Lower leg skin (tissue), 4 donors: Measurements from ENCODE around the gene WARS2. TPM values are rescaled to one million over a fixed set of nuclear protein-coding genes. Genes with fewer than 3 reads are reported as not detected.

Experiments
- DNase-seq, 2 donors: peaks; one replicate each; pipeline ENCODE4 v3.0.0-alpha.2; 2019; ENCODE audit warnings: low spot score in 2 of 2
- H3K4me3 ChIP-seq: fragments of 200-600 bp; sonication (generic); 2 replicates; pipeline ENCODE4 v1.5.1; 2017; ENCODE audit warnings: mild to moderate bottlenecking, low read depth; ENCODE audit not compliant: poor library complexity, severe bottlenecking
- CTCF ChIP-seq, 3 donors: fragments of 450-650 bp; IDR thresholded peaks; one replicate each; pipeline ENCODE4 v1.5.1; 2016; ENCODE audit warnings: antibody characterized with exemption in 3 of 3, mild to moderate bottlenecking in 3 of 3, moderate library complexity in 2 of 3
- POLR2A ChIP-seq, 2 donors: fragments of 450-650 bp; IDR thresholded peaks; one replicate each; pipeline ENCODE4 v1.6.1; 2016 to 2017; ENCODE audit warnings: antibody characterized with exemption in 2 of 2, mild to moderate bottlenecking in 1 of 2, moderate library complexity in 1 of 2
- WGBS, 2 donors: methylation state at CpG; one replicate each; pipeline ENCODE4 v1.1.5; 2018; 5-methylcytosine and 5-hydroxymethylcytosine counted together
- intact Hi-C: fragments of 100-400 bp; cut with DNase I; formaldehyde crosslinking; loops from one replicate; pipeline ENCODE4 v1.15.0; 2023; ENCODE audit warnings: low total_unique reads
- total RNA-seq, 4 donors: library from RNA; depleted of rRNA; stranded (reverse); fragments of >200 nt; gene quantifications; one replicate each; pipeline ENCODE4 v1.1.0, GENCODE V29; 2016

The WARS2 gene
- total RNA-seq, 4 donors from 2014 or later = 8.1 to 21.8 (median 13.2) TPM

- no peak overlapping the region for H3K4me3 ChIP-seq
- no peak for TF ChIP-seq POLR2A (IDR thresholded peaks at IDR 0.05)
- no peak for TF ChIP-seq CTCF (IDR thresholded peaks at IDR 0.05)
Measured at GRCh38 chr1:119006406-119007279, 133.8 kb downstream of the WARS2 start.

GRCh38 chr1:119005724-119006405, 134.6 kb downstream of the WARS2 start:
- WGBS, 2 donors = 35% methylated on average over 17 of the region's 17 CpGs
- no peak for DNase-seq
- intact Hi-C loops = loop anchor here (5.0 kb wide), 1 partner anchor 854 kb away; no protein-coding TSS in a partner anchor
- TF ChIP-seq POLR2A (IDR thresholded peaks at IDR 0.05) (no peak), CTCF (IDR thresholded peaks at IDR 0.05) (no peak)
- H3K4me3 ChIP-seq = no peak overlapping the region

More at GRCh38 chr1:119006406-119007279, 133.8 kb downstream of the WARS2 start:
- DNase-seq = peak in 1 of 2 donors; percentile 81
- WGBS, 2 donors = 8 to 16% methylated on average over 40 to 54 of the region's 81 CpGs
- intact Hi-C loops = loop anchor here (5.0 kb wide), 1 partner anchor 854 kb away; no protein-coding TSS in a partner anchor

- H3K4me3 ChIP-seq = no peak overlapping the region
- WGBS, 2 donors = 78 to 80% methylated on average over 2 of the region's 2 CpGs
- TF ChIP-seq POLR2A (IDR thresholded peaks at IDR 0.05) (no peak), CTCF (IDR thresholded peaks at IDR 0.05) (no peak)
- DNase-seq = no peak
- intact Hi-C loops = loop anchor here (5.0 kb wide), 1 partner anchor 852 kb away; no protein-coding TSS in a partner anchor
Measured at GRCh38 chr1:119004781-119005180, 135.7 kb downstream of the WARS2 start.

GRCh38 chr1:119004129-119004527, 136.3 kb downstream of the WARS2 start:
- H3K4me3 ChIP-seq = no peak overlapping the region
- intact Hi-C loops = no loop called here
- WGBS, 2 donors = 58 to 61% methylated on average over 5 of the region's 5 CpGs
- DNase-seq = peak in 1 of 2 donors; percentile 63
- TF ChIP-seq POLR2A (IDR thresholded peaks at IDR 0.05) = no peak
- no peak for TF ChIP-seq CTCF (IDR thresholded peaks at IDR 0.05)

- intact Hi-C loops = no loop called here
- DNase-seq = peak in 1 of 2 donors; percentile 72
- H3K4me3 ChIP-seq = no peak overlapping the region
- WGBS, 2 donors = 69 to 75% methylated on average over 14 of the region's 14 CpGs
- TF ChIP-seq POLR2A (IDR thresholded peaks at IDR 0.05) (no peak), CTCF (IDR thresholded peaks at IDR 0.05) (no peak)
Measured at GRCh38 chr1:119003413-119004128, 136.9 kb downstream of the WARS2 start.
